ENCODE data around the gene ALDOC.

GRCh38 chr17:28622186-28622585, 45.5 kb upstream of the ALDOC start:
- TF ChIP-seq KAT7 (CRISPR knock-in tag; IDR thresholded peaks at IDR 0.05; ENCODE audit: borderline replicate concordance) (no peak), DNMT1 (CRISPR knock-in tag; IDR thresholded peaks at IDR 0.05) (no peak), JUN (CRISPR knock-in tag; IDR thresholded peaks at IDR 0.05) (no peak), FIP1L1 (IDR thresholded peaks at IDR 0.05; ENCODE audit: borderline replicate concordance, insufficient read depth, low read depth, low read length) (no peak), ZC3H4 (CRISPR knock-in tag; IDR thresholded peaks at IDR 0.05; ENCODE audit: borderline replicate concordance) (no peak), REXO4 (CRISPR knock-in tag; IDR thresholded peaks at IDR 0.05; ENCODE audit: borderline replicate concordance) (no peak), MAFK (conservative IDR thresholded peaks at IDR 0.05 in 1 of 2, IDR thresholded peaks at IDR 0.05 in 1 of 2; ENCODE audit: low read length in 2 of 2) (no peak), ZNF724P (CRISPR knock-in tag; IDR thresholded peaks at IDR 0.05; ENCODE audit: borderline replicate concordance) (no peak), TSC22D2 (CRISPR knock-in tag; IDR thresholded peaks at IDR 0.05; ENCODE audit: borderline replicate concordance) (no peak), ARID4A (CRISPR knock-in tag; IDR thresholded peaks at IDR 0.05; ENCODE audit: borderline replicate concordance) (no peak), CTCF (CRISPR knock-in tag; IDR thresholded peaks at IDR 0.05) (no peak)
